Measurements from ENCODE around the gene HCN2. TPM values are rescaled to one million over a fixed set of nuclear protein-coding genes. Genes with fewer than 3 reads are reported as not detected.

Gene HCN2
- total and polyA plus RNA-seq, 2 of the 8 experiments (the other 6 are each of a cell fraction or from before 2014, with no cell fraction given), result 1.0 to 4.0 TPM

GRCh38 chr19:555474-555808 is 34.2 kb upstream of the HCN2 start (continued):
- no peak for TF ChIP-seq RFX5 (IDR thresholded peaks at IDR 0.05; ENCODE audit: borderline replicate concordance, low read depth, low read length)
- no peak for TF ChIP-seq KDM1A (IDR thresholded peaks at IDR 0.05; ENCODE audit: borderline replicate concordance, low read length)
- TF ChIP-seq BRCA1 (IDR thresholded peaks at IDR 0.05; ENCODE audit: low read depth, low read length), result no peak
- no peak for TF ChIP-seq CTBP2 (IDR thresholded peaks at IDR 0.05; ENCODE audit: borderline replicate concordance, insufficient read depth, insufficient read length, low read length)
- no peak for TF ChIP-seq KDM4A (IDR thresholded peaks at IDR 0.05; ENCODE audit: low read depth, low read length, severe bottlenecking)
